ENCODE measurements around the gene FBXO31.

The FBXO31 gene

DNA sequence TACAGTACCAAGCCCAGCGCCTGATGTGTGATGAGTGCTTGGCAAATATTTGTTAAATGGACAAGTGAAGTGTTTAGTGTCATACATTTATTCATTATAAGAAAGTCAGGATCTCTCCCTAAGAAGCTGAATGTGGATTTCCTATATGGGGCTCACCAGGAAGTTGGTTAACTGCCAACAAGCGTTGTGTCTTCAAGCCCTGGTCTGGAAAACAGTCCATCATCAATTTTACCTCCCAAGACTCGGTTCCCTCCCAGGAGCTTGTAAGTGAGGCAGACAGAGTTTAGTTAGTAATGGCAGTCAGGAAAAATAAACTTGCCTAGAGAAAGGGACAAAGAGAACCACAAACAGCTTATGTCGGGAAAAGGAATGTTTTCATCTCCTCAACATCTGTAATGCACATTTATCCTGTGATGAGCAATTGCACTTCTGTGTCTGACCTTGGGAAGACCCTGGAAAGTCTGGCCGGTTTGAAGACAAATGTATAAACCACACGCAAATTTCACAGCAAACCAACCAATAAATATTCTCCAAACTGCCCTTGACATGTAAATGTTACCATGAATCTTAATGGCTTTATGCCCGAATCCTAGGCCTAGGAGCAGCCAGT lies 94.7 kb downstream of the FBXO31 start:
- no peak for DNase-seq (ENCODE audit: low read depth)
- in situ Hi-C loops (cut with HindIII; ENCODE audit: low sequenced_read_pairs), result no loop called here
- no peak overlapping the region for H3K4me3 ChIP-seq (ENCODE audit: low read depth, low read length)
- TF ChIP-seq, protein P1, sequence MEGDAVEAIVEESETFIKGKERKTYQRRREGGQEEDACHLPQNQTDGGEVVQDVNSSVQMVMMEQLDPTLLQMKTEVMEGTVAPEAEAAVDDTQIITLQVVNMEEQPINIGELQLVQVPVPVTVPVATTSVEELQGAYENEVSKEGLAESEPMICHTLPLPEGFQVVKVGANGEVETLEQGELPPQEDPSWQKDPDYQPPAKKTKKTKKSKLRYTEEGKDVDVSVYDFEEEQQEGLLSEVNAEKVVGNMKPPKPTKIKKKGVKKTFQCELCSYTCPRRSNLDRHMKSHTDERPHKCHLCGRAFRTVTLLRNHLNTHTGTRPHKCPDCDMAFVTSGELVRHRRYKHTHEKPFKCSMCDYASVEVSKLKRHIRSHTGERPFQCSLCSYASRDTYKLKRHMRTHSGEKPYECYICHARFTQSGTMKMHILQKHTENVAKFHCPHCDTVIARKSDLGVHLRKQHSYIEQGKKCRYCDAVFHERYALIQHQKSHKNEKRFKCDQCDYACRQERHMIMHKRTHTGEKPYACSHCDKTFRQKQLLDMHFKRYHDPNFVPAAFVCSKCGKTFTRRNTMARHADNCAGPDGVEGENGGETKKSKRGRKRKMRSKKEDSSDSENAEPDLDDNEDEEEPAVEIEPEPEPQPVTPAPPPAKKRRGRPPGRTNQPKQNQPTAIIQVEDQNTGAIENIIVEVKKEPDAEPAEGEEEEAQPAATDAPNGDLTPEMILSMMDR (IDR thresholded peaks at IDR 0.05; ENCODE audit: low read depth, low read length, missing control alignments), result no peak

DNA sequence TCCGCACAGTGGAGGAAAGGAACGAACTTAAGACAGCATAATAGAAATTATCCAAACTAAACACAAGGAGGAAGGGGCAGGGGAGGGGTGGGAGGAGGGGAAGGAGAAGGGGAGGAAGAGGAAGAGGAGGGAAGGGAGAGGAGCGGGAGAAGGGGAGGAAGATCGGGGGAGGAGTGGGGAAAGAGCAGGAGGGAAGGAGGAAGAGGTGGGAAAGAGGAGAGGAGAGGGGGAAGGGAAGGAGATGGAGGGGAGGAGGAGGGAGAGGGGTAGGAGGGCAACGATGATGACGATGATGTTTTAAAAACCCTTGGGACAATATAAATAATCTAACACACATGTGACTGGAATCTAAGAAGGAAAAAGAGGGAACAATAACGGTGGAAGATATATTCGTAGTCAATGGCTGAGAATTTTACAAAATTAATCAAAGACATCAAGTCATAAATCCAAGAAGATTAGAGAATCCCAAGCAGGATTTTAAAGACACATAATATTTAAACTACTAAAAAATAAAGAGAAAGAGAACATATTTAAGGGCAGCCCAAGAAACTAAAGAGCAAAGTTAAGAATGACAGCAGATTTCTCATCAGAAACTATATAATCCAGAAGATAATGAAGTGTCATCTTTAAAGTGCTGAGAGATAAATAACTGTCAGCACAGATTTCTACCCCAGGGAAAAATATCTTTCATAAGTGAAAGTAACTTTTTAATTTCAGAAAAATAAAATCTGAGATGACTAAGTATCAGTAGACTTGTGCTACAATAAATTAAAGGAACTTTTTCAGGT lies 96.5 kb downstream of the FBXO31 start:
- in situ Hi-C loops (cut with HindIII; ENCODE audit: low sequenced_read_pairs), result no loop called here
- no peak for DNase-seq (ENCODE audit: low read depth)
- TF ChIP-seq, protein P1 (IDR thresholded peaks at IDR 0.05; ENCODE audit: low read depth, low read length, missing control alignments), result no peak
- no peak overlapping the region for H3K4me3 ChIP-seq (ENCODE audit: low read depth, low read length)

DNA sequence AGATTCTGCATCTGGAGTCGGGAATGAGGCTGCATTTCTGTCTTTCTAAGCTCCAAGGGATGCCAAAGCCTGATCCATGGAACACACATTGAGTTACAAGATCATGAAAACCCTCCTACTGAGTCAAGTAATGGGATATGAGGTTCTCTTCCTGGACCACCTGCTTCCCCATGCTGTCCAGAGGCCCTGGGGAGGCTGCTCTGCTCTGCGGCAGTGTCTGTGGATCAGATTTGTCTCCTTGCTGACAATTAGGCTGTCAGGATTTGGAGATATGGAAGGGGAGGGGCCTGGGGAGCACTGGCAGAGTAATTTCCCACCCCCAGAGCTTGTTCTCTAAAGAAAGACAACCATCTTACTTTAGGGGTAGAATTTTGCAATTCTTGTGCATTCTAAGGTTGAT lies 99.4 kb downstream of the FBXO31 start:
- in situ Hi-C loops (cut with HindIII; ENCODE audit: low sequenced_read_pairs), result no loop called here
- H3K4me3 ChIP-seq (ENCODE audit: low read depth, low read length), result no peak overlapping the region
- TF ChIP-seq, protein P1 (IDR thresholded peaks at IDR 0.05; ENCODE audit: low read depth, low read length, missing control alignments), result no peak
- no peak for DNase-seq (ENCODE audit: low read depth)

DNA sequence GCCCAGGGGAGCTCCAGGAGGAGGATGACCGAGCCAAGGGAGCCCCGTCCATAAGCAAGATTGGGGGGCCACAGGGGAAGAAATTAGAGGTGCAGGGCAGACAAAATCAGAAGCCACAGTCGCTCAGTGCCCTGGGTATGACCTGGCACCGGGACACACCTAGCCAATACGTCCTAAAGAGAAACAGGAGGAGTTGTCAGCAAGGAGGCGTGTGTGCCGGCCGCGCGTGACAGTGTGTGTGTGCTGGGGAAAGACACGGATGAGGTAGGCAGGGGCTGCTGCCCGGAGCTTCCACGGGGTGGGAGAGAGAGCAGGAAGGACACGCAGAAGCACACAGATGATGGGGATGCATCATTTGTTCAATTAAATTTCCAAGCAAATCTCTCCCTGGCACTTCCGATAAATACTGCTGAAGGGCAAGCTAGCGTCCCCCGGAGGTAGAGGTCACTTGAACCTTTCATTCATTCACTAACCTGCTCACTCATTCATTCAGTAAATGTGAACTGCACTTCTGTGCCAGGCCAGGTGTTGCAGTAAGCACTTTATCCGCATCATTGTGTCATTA lies 104.4 kb downstream of the FBXO31 start:
- no peak overlapping the region for H3K4me3 ChIP-seq (ENCODE audit: low read depth, low read length)
- no peak for DNase-seq (ENCODE audit: low read depth)
- in situ Hi-C loops (cut with HindIII; ENCODE audit: low sequenced_read_pairs), result no loop called here
- TF ChIP-seq, protein P1 (IDR thresholded peaks at IDR 0.05; ENCODE audit: low read depth, low read length, missing control alignments), result no peak

DNA sequence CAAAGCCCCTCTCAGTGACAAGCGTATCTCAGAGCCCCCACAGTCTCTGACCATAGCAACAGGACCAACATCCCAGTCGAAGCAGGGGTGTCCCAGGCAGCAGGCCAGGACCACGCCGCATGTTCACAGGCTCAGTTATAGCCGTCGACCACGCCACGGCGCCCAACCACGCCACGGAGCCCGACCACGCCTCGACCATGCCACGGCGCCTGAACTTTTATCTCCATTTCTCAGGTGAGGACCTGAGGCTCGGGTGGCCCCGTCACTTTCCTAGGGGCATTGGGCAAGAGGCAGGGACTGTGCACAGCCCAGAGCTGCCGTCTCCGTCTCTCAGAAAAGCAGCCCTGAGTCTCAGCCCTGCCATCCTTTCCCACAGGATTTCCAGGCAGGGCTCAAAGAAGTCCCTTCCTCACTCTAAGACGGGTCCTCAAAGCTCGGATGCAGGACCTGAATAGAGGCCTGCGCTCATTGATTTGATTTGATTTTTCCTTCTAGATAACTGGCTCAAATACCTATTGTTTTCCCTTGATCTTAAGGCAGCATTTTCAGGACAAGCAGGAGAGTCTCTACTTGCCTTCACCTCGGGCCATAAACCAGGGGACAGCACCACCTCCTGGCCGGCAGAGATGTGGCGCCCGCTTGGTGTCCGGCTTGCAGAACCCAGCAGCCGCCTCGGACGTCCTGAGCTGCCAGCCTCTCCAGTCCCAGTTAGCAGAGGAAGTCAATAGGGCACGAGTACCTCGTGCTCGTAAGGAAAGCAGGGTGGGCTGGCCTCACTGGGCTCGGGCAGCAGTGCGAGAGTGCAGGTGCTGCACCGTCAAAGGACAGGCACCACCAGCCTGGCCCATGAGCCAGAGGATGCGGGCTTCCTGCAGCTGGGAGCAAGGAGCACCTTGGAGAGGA lies 105.1 kb downstream of the FBXO31 start:
- no peak overlapping the region for H3K4me3 ChIP-seq (ENCODE audit: low read depth, low read length)
- TF ChIP-seq, protein P1 (IDR thresholded peaks at IDR 0.05; ENCODE audit: low read depth, low read length, missing control alignments), result peak; percentile 94
- in situ Hi-C loops (cut with HindIII; ENCODE audit: low sequenced_read_pairs), result no loop called here
- peak; percentile 64 for DNase-seq (ENCODE audit: low read depth)
